HepG2 (cell line): ENCODE data around the gene SLC7A11. TPM values are rescaled to one million over a fixed set of nuclear protein-coding genes. Genes with fewer than 3 reads are reported as not detected.

ENCODE experiments used
- ATAD3A ChIP-seq: sonication (generic); formaldehyde crosslinking; IDR thresholded peaks from 2 replicates; pipeline ENCODE4 v1.4.0; 2020; ENCODE audit warnings: missing genetic modification reagents
- FOSL1 ChIP-seq: sonication (generic); formaldehyde crosslinking; IDR thresholded peaks from 2 replicates; pipeline ENCODE4 v1.9.0; 2021; ENCODE audit warnings: missing genetic modification reagents, borderline replicate concordance
- FOXJ3 ChIP-seq: sonication (generic); formaldehyde crosslinking; IDR thresholded peaks from 2 replicates; pipeline ENCODE4 v1.4.0; 2020; ENCODE audit warnings: missing genetic modification reagents, mild to moderate bottlenecking, borderline replicate concordance
- GATAD1 ChIP-seq: IDR thresholded peaks from 2 replicates; pipeline ENCODE4 v1.6.1; 2016; ENCODE audit warnings: missing genetic modification reagents, missing compliant biosample characterization
- KLF9 ChIP-seq: IDR thresholded peaks from 2 replicates; pipeline ENCODE4 v1.6.1; 2016; ENCODE audit warnings: low read depth
- MAFG ChIP-seq: sonication (generic); formaldehyde crosslinking; IDR thresholded peaks from 2 replicates; pipeline ENCODE4 v1.5.1; 2020; ENCODE audit warnings: mild to moderate bottlenecking, missing genetic modification reagents
- MAX ChIP-seq: IDR thresholded peaks from 2 replicates; pipeline ENCODE4 v1.6.1; 2012; ENCODE audit warnings: inconsistent platforms
- MEF2D ChIP-seq: sonication (generic); formaldehyde crosslinking; IDR thresholded peaks from 2 replicates; pipeline ENCODE4 v1.5.1; 2020; ENCODE audit warnings: mild to moderate bottlenecking, missing genetic modification reagents
- PHF5A ChIP-seq: IDR thresholded peaks from one replicate; pipeline ENCODE4 v1.6.1; 2018; ENCODE audit warnings: low read depth, missing genetic modification reagents; ENCODE audit not compliant: unreplicated experiment
- POGZ ChIP-seq: sonication (generic); formaldehyde crosslinking; IDR thresholded peaks from 2 replicates; pipeline ENCODE4 v1.4.0; 2020; ENCODE audit warnings: mild to moderate bottlenecking, missing genetic modification reagents
- SAP130 ChIP-seq: IDR thresholded peaks from 2 replicates; pipeline ENCODE4 v1.6.1; 2016; ENCODE audit warnings: low read depth
- SMAD9 ChIP-seq: sonication (generic); formaldehyde crosslinking; IDR thresholded peaks from 2 replicates; pipeline ENCODE4 v1.5.1; 2020; ENCODE audit warnings: mild to moderate bottlenecking, missing genetic modification reagents
- STAT5B ChIP-seq: sonication (generic); formaldehyde crosslinking; IDR thresholded peaks from 2 replicates; pipeline ENCODE4 v1.4.0; 2020; ENCODE audit warnings: missing genetic modification reagents
- YEATS2 ChIP-seq: sonication (generic); formaldehyde crosslinking; IDR thresholded peaks from 2 replicates; pipeline ENCODE4 v1.4.0; 2020; ENCODE audit warnings: missing genetic modification reagents, borderline replicate concordance
- ZHX2 ChIP-seq, 2 experiments: sonication (generic) in 1 of 2; formaldehyde crosslinking in 1 of 2; IDR thresholded peaks; 2 replicates each; pipeline versions ENCODE4 v1.6.1 to v1.9.0; 2014 to 2022; ENCODE audit warnings: antibody characterized with exemption in 1 of 2, borderline replicate concordance in 1 of 2, inconsistent platforms in 1 of 2, low read depth in 1 of 2, missing genetic modification reagents in 1 of 2
- ZNF17 ChIP-seq: sonication (generic); formaldehyde crosslinking; IDR thresholded peaks from 2 replicates; pipeline ENCODE4 v1.5.0; 2020; ENCODE audit warnings: mild to moderate bottlenecking, missing genetic modification reagents
- ZNF260 ChIP-seq: sonication (generic); formaldehyde crosslinking; IDR thresholded peaks from 2 replicates; pipeline ENCODE4 v1.4.0; 2020; ENCODE audit warnings: missing genetic modification reagents, low read depth, mild to moderate bottlenecking, borderline replicate concordance
- ZNF281 ChIP-seq: sonication (generic); formaldehyde crosslinking; IDR thresholded peaks from 2 replicates; pipeline ENCODE4 v1.4.0; 2020; ENCODE audit warnings: missing genetic modification reagents, borderline replicate concordance
- ZNF34 ChIP-seq: sonication (generic); formaldehyde crosslinking; IDR thresholded peaks from 2 replicates; pipeline ENCODE4 v1.4.0; 2020; ENCODE audit warnings: mild to moderate bottlenecking, missing genetic modification reagents, borderline replicate concordance
- ZNF547 ChIP-seq: sonication (generic); formaldehyde crosslinking; IDR thresholded peaks from 2 replicates; pipeline ENCODE4 v1.5.1; 2020; ENCODE audit warnings: mild to moderate bottlenecking, missing genetic modification reagents
- ZNF75D ChIP-seq: sonication (generic); formaldehyde crosslinking; IDR thresholded peaks from 2 replicates; pipeline ENCODE4 v1.8.1; 2023; ENCODE audit warnings: missing genetic modification reagents, mild to moderate bottlenecking, borderline replicate concordance
- ZNF768 ChIP-seq: sonication (generic); formaldehyde crosslinking; IDR thresholded peaks from 2 replicates; pipeline ENCODE4 v1.4.0; 2020; ENCODE audit warnings: missing genetic modification reagents
- polyA plus RNA-seq, 8 experiments: library from polyadenylated mRNA; depleted of rRNA in 3 of 8; stranded (reverse) in 7 of 8; unstranded in 1 of 8; fragments of >200 nt; fragmentation: Illumina TruSeq in 4 of 8; extraction: Trizol in 4 of 8; gene quantifications; 2 replicates each; pipeline versions ENCODE4 v1.2.1 to v1.2.3, GENCODE V29; 2011 to 2016; ENCODE audit warnings: low read depth in 4 of 8, missing spikeins in 1 of 8, mixed read lengths in 1 of 8; ENCODE audit not compliant: insufficient read depth in 1 of 8
- total RNA-seq, 5 experiments: library from RNA; depleted of rRNA; stranded (reverse); fragments of >200 nt; fragmentation: Illumina TruSeq; extraction: Trizol; gene quantifications; 2 replicates each; pipeline ENCODE4 v1.2.3, GENCODE V29; 2016; ENCODE audit warnings: low read depth in 1 of 5

SLC7A11 gene
- total and polyA plus RNA-seq, 2 of the 13 experiments (the other 11 are each of a cell fraction or from before 2014, with no cell fraction given) = 15.7 to 17.5 TPM

GRCh38 chr4:138241281-138242075 is 671 bp downstream of the SLC7A11 start (continued):
- TF ChIP-seq YEATS2 (CRISPR knock-in tag) (no peak), ZHX2 (IDR thresholded peaks at IDR 0.05; ENCODE audit: low read depth) (no peak), ZHX2 (CRISPR knock-in tag; IDR thresholded peaks at IDR 0.05; ENCODE audit: borderline replicate concordance) (no peak), ZNF281 (no peak; the same call in 1 of the 2 replicates), STAT5B (no peak), POGZ (CRISPR knock-in tag) (no peak), SAP130 (CRISPR knock-in tag) (peak; percentile 34), ZNF34 (no peak), ZNF768 (CRISPR knock-in tag) (no peak), MAX (no peak), ZNF547 (CRISPR knock-in tag) (no peak), PHF5A (CRISPR knock-in tag) (no peak), ZNF17 (CRISPR knock-in tag) (no peak), MEF2D (CRISPR knock-in tag) (no peak), ZNF75D (CRISPR knock-in tag) (no peak), MAFG (no peak), ZNF260 (CRISPR knock-in tag) (no peak), KLF9 (CRISPR knock-in tag) (0 out of 2 replicates have a peak, but pooled peaks have one; percentile 32), SMAD9 (CRISPR knock-in tag) (no peak), FOSL1 (CRISPR knock-in tag) (no peak), FOXJ3 (no peak), ATAD3A (CRISPR knock-in tag) (no peak), GATAD1 (CRISPR knock-in tag) (no peak; the same call in 1 of the 2 replicates)
